Measurements from ENCODE around the gene SOX15.

- no peak for TF ChIP-seq CTCF (IDR thresholded peaks at IDR 0.05)
- no peak for TF ChIP-seq POLR2A (IDR thresholded peaks at IDR 0.05)
These were observed 24.0 kb upstream of the SOX15 start for GRCh38 chr17:7613769-7614424.
